Smooth muscle cell of the brain vasculature (primary cell): ENCODE data around the gene FOXN4.

ENCODE experiments used
- DNase-seq: peaks from one replicate; pipeline ENCODE4 v3.0.0-alpha.2; 2012; ENCODE audit warnings: low read depth, low spot score

The FOXN4 gene

DNA sequence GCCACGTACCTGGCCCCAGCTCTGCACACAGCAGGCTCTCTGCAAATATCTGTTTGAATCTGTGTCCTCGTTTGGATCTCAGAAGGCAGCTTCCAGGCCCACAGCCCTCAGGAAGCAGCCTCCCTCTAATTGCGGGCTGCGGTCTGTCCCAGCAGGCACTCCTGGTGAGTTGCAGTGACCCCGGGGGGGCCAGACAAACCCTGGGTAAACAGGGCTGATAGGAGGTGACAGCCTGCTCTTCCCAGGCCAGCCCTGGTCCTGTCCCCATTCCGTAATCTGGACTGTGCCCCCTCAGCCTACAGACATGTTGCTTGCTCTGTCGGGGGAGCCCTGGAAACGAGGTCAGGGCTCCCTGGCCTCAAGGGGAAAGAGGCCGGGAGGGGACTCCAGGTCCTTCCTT is 2.0 kb downstream of the FOXN4 start:
- no peak for DNase-seq

DNA sequence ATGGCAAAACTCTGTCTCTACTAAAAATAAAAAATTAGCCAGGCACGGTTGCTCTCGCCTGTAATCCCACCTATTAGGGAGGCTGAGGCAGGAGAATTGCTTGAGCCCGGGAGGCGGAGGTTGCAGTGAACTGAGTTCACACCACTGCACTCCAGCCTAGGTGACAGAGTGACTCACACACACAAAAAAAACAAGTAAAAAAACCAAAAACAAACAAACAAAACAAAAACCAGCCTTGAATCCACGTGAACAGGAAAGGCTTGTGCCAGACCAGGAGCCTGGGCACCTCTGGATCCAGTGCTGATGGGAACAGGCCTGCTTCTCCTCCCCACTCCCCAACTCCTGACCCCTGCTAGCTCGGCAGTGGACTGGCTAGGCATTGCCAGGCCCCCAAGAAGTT is 3.5 kb downstream of the FOXN4 start:
- DNase-seq = no peak

DNA sequence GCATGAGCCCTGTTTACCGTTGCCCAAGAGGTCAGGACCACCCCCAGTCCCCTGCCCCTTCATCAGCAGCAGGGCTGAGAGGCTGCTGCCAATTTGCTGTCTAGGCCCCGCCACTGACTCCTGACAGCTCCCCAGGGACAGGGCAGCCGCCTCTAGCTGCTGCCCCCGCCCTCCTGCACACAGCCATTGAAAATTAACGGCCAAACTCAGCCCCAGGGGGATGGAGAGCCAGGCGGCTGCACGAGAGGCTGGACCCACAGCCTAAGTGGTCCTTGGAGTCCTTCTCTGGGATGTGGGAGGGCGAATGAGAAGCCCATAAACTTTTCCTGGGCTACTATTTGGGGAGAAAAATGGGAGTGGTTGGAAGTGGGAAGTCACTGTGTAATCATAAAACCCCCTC is 4.6 kb downstream of the FOXN4 start:
- no peak for DNase-seq

DNA sequence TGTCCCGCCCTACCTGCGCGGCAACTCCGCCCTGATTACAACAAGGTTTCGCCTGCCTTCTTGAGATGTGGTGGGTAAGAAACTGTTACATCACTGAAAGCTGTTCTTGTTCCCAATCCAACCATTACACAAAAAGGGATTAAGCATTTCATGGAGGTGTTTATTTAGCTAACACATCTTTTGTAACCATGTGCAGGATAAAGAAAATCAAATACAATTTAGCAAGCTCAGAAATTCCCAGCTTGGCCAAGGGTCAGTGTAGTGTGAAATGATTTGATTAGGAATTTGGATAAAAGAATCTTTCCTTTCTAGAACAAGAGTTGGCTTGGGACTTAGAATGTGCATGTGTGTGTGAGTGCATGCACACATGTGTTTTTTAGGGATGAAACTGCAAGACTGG is 6.3 kb downstream of the FOXN4 start:
- DNase-seq = no peak

DNA sequence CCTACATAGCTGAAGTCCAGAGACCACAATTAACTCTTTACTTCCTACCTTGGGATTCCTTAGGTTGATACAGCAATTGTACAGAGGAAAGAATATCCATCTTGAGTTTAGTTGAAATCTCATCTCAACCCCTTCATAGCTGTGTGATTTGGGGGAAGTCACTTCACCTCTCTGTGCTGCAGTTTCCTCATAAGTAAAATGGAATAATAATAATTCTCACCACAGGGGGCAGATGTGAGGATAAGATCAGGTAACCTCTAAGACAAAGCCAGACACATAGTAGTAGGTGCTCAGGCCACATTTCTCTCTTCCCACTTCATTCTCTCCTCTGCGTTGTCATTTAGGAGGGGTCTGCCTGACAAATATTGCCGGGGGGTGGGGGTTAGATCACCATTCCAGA is 6.7 kb downstream of the FOXN4 start:
- no peak for DNase-seq

DNA sequence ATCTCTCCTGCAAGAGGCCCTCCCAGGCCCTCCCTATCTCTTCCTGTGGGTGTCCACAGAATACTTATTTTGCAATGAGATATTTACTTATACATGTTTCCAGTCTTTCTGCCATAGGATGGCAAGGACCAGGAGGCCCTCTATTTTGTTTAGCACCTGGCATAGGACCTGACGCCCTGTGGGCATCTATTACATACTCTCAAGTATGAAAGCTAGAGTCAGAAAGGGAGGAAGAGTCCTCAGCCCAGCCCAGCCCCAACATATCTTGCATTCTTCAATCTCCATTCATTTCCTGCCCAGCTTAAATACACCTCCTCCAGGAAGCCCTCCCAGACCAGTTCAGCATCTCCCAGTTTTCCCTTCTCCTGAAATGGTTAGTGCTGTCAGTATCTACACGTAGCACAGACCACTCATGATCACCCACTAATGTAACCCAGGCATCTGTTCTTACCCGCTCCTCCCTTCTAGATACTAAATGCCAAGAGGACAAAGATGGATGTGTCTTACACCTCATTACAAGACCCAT is 7.4 kb downstream of the FOXN4 start:
- DNase-seq = no peak

DNA sequence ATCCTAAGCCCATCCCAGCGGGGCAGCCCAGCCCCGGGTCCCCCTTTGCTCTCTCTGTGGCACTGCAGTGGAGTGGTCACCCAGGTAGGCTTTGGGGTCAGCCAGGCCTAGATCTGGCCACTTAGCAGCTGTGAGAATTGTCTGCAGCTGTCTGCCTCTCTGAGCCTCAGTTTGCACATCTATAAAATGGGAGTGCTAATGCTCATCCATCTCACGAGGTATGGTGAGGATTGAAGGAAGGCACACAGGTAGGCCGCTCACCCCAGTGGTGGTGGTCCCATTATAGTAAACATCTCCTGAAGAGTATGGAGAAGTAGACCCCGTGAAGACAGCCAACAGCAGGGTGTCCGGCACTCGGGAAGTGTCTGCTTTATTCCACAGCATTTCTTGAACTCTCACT is 9.2 kb downstream of the FOXN4 start:
- no peak for DNase-seq

DNA sequence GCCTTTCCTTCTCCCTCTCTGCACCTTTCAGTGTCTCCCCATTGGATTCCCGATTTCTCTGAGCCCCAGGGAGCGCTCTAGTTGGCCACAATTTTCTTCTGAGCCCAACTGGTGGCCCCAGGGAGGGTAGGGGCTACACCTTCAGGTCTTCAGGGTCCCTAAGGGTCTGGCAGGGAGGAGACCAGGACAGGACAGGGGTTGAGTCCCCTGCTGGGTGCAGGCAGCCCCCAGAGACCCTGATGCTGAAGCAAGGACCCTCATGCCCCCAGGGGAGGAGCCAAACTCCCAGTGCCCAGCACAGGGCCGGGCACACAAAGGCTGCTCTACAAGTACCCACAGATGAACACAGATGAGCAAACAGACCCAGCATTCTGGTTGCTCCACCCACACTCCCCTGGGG is 12.7 kb downstream of the FOXN4 start:
- no peak for DNase-seq

DNA sequence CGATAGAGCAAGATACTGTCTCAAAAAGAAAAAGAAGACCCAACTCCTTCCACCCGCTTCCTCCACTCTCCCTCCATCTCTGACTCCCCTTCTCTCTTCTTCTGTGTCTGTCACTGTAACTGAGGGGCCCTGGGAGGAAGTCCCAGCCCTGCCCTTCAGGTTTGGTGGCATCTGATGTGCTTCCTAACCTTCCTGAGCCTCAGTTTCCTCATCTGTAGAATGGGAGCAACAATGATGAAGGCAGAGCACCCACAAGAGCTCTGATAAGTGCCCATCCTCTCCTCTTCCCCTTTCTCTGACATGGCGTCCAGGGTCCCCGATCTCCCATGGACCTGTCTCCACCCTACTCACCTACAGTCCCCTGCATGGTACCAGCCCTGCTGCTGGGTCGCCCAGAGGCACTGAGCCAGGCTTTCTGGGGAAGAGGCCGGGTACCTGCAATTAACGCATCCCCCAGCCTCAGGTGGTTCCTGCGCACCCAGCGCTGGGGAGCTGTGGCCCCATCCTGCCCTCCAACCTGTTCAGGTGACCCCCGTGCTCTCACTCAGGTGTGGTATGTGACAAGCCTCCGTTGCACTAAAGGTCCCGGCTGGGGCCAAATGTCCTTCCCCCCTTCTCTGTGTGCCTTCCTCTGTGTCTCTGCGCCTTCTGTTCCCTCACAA is 13.2 kb downstream of the FOXN4 start:
- DNase-seq = no peak

DNA sequence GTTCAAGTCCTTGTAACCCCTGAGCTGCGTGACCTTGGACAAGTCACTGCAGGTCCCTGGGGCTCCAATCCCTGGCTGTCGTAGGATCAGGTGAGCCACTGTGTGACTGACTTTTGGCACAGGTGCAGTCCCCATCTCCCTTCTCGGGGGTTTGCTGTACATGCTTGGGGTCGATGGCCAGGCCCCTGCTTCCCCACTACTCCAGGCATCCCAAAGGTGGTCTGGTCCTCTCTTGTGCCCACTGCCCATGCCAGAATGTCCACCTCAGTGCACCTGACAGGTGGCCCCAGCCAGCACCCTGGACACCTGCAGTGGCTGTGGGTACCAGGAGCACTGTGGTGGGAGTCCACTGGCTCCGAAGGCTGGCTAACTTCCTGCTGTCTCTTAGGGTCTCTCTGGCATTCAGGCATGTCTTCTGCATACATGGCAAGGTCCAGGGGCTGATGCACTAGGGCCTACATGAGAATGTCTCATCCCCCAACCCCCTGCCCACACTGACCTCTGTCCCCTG is 14.7 kb downstream of the FOXN4 start:
- DNase-seq = no peak

DNA sequence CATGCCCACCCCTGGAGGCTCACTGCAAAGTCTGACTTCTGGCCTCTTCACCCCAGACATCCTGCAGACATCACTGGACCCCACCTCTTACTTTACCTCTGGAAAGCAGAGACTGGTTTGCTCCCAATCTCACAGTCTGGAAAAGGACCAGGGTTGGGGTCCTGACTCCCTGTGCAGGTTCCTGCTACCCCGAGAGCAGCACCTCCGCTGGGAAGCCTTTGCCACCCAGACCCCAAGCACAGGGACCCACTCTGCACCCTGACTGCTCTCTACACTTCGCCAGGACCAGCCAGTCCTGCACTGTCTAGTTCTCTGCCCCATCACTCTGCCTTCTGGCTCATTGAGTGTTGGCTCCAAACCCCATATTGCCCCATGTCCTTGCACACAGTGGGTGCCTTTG is 16.0 kb downstream of the FOXN4 start:
- no peak for DNase-seq

DNA sequence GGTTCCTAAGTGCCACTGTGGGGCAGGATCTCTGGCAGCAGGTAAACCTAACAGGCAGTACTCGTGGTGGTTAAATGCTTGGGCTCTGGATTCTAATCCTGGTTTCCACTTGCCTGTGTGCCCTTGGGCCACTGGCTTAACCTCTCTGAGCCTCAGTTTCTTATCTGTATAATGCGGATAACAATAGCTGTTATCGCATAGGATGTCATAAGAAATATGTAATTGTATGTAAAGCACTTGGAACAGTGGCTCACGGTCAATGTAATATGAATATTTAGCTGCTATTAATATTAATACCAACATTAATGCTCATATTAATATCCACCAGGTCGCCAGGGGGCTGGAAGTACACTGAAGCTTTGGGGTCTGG is 16.8 kb downstream of the FOXN4 start:
- no peak for DNase-seq

DNA sequence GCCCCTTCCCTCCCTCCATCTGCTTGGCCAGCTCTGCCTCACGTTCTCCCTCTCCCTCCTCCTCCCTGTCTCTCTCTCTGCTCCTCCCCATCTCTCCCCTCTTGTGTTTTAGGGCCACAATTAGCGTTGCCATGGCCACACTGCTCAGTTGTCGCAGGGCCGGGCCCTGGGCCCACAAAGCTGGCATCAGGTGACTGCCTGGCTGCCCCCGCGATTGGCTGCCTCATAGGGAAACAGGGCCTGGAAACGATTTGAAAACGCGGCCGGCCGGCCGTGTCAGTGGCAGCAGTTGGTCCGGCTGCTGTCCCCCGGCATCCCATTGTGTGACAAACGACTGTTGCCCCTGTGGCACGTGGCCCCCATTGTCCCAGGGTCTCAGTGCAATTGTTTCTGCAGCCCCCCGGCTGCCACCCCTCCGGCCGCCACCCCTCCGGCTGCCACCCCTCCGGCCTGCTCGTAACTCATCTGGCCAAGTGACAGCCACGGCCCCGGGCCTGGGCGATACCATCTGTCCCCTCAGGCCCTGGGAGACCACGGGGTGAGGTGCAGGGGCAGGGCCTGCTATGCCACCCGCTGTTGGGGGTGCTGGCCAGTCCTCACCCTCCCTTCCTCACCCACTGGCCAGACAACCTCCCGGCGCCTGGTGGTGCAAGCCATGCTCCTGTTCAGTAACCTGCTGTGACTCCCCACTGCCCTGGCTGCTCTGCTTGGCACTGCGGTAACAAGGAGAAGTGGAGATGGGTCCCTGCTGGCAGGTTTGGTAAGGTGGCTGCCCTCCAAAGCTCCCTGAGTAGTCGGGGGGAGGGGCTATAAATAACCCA is 17.4 kb downstream of the FOXN4 start:
- DNase-seq = no peak

DNA sequence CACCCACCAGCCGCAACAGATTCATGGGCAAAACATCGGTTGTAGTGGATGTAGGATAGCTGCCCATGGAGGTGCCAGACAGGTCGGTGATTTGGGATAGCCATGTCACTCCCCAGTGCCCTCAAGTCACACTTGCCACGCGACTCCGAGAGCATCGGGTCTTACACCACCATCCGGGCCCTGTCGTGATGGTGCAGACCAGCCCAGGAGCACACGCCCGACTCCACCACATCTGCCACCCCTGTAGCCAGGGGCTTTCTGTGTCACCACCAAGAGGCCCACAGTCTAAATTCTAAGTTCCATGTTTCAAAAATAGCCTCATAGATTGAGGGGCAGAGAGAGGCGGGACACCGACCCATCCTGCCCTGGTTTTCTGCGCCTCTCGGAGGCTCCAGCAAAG is 18.0 kb downstream of the FOXN4 start:
- DNase-seq = no peak

DNA sequence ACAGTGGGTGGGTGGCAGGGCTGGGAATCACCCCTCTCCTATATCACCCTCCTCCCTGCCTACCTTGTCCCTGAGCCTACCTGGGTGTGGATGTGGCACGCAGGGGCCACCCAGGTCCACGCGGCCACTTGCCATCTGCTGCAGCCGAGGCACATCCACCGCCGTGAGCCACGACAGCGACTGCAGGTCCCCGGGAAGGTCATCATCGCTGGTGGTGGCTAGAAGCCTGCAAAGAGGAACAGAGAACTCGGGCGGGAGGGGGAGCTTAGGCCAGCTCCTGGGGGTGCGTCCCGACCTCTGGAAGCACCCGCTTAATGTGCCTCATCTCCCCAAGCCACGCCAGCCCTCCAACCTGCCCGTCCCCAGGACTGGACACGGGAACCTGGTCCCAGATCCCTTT is 19.0 kb downstream of the FOXN4 start:
- no peak for DNase-seq

DNA sequence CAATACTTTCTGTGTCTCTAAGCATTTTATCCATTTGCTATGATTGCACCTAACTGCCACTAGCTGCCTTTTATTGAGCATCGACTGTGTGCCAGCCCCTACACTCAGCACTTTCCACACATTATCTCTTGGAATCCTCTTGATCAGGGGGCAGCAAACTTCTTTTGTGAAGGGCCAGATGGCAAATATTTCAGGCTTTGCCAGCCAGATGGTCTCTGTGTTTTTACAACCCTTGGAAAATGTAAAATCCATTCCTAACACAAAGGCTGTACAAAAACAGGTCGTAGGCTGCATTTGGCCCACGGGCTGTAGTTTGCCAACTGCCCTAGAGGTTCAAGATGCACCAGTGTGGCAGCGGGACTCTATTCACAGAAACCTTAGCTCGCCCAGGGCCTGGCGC is 19.5 kb downstream of the FOXN4 start:
- no peak for DNase-seq

DNA sequence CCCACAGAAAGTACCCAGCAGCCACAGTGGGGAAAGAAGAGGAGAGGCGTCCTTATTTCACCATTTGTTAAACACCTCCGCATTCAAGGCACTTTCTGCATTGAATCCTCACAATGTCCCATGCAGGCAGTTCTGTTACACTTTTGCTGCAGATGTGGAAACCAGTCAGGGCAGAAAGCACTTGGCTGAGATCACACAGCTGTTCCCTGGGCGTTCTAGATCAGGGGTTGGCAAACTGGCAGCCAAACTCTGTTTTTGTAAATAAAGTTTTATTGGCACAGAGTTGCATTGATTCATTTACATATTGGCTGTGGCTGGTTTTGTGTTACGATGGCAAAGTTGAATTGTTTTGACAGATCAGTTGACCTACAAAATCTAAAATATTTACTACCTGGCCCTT is 20.1 kb downstream of the FOXN4 start:
- no peak for DNase-seq

DNA sequence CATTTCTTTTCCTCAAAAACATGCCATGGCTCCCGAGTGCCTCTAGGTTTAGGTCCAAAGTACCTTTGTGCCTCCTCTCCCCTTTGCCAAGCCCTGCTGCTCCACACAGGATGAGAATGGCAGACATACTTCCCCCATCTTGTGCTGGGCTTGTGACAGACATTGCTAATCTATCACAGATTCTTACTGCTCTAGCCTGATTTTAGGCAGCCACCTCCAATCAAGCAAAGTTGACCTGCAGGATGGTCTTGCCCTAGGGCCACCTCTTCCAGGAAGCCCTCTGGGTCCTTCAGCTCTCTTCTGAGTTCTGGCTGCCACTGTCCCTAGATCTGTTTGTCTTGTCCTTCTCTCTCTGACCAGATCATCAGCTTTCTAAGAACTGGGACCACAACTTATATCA is 20.5 kb downstream of the FOXN4 start:
- DNase-seq = no peak

DNA sequence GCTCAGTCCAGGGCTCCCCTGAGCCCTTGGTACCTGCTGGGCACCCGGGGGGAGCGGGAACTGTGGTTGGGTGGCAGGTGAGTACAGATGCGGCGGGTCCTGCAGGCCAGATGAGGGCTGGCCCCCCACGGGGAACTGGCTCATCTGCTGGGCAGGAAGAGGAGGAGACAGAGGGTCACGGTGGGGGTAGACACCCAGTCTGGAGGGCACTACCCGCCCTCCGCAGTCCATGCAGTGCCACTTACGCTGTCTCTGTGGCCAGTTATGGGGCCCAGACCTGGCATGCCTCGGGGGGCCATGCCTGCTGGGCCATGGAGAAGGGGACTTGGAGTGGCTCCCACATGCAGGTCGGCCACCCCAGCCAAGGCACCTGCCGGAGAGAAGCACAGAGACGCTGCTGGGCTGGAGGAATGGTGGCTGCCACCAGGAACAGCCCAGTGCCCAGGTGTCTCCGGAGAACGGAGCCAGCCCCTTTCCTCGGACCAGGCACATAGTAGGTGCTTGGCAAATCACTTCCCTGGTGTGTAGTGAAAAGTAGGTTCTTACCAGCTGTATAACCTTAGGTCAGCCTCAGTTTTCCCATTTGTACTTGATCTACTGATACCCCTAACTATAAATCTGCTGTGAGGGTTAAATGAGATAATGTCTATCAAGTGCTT is 21.1 kb downstream of the FOXN4 start:
- no peak for DNase-seq

DNA sequence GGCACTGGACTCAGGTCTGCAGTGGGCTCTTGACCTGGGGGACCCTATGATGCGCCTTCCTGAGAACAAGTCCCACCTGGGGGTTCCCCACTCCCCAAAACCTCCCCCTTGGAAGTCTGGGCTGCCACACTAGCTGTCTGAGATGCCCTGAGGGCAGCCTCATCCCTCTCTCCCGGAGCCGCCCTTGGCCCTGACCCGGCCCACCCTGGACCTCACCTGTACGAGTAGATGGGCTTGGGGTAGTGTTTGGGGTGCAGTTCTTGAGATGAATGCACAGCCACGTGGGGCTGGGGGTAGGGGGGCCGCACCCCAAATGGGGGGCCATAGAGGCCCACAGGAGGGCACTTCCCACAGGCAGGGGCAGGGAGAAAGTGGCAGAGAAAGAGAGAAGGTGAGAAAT is 21.9 kb downstream of the FOXN4 start:
- DNase-seq = no peak

DNA sequence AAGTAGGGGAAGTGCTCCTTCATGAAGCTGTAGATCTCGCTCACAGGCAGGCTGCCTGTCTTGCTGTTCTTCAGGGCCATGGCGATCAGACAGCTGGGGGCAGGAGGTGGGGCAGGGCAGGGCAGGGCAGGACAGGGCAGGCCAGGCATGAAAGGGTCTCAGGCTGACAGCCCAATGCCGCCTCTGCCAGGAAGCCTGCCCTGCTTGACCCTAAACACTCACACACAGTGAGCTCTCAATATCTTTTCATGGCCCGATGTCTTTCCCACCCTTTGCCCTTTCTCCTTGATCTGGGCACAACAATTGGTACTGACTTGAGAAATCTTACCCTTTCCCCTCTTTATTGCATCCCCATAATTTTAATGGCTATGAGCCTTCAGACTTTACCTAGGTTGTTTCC is 22.4 kb downstream of the FOXN4 start:
- no peak for DNase-seq

DNA sequence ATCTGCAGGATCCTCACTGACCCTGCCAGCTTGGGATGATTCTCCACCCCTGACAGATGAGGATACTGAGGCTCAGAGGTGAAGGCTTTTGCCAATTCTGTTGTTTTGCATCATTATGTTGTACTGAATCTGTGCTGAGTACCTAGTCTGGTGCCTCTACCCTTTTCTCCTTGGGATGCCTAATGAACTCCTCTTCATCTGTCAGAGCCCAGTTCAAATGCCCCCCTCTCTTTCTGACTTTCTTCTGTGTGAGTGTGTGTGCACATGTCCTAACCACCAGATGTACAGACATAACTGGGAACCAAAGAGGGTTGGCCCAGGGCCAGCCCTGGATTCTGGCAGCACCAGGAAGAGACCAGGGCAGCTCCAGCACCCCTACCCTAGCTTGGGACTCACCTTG is 22.8 kb downstream of the FOXN4 start:
- no peak for DNase-seq

DNA sequence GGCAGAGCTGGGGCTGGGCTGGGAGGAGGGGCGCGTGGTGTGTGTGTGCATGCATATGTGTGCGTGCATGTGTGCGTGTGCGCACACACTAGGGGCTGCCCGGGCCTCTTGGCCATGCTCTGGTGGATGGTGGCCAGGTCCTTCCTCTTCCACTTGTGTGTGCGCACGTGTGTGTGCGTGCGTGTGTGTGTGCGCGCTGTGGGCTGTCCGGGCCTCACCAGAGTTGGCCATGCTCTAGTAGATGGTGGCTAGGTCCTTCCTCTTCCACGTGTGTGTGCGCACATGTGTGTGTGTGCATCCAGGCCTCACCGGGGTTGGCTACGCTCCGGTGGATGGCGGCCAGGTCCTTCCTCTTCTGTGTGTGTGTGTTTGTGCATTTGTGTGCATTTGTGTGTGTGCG is 24.7 kb downstream of the FOXN4 start:
- no peak for DNase-seq
